Esophagus muscularis mucosa (tissue), 4 donors: ENCODE data around the gene KRTAP5-8.

Experiments used
- CTCF ChIP-seq, 3 experiments: fragments of 200-600 bp in 2 of 3; fragments of 450-650 bp in 1 of 3; sonication (generic) in 2 of 3; IDR thresholded peaks; one replicate each; pipeline ENCODE4 v1.5.1; 2017 to 2019; ENCODE audit warnings: antibody characterized with exemption in 3 of 3, mild to moderate bottlenecking in 2 of 3, moderate library complexity in 1 of 3
- EP300 ChIP-seq: sonication (generic); formaldehyde crosslinking; IDR thresholded peaks from one replicate; pipeline ENCODE4 v1.6.1; 2017; ENCODE audit warnings: antibody characterized with exemption
- POLR2A ChIP-seq: fragments of 450-650 bp; IDR thresholded peaks from one replicate; pipeline ENCODE4 v1.6.1; 2017; ENCODE audit warnings: antibody characterized with exemption, moderate library complexity, mild to moderate bottlenecking, low read depth
- POLR2AphosphoS5 ChIP-seq, 2 donors: sonication (generic); formaldehyde crosslinking; IDR thresholded peaks; one replicate each; pipeline ENCODE4 v1.6.1; 2017; ENCODE audit warnings: antibody characterized with exemption in 2 of 2

DNA sequence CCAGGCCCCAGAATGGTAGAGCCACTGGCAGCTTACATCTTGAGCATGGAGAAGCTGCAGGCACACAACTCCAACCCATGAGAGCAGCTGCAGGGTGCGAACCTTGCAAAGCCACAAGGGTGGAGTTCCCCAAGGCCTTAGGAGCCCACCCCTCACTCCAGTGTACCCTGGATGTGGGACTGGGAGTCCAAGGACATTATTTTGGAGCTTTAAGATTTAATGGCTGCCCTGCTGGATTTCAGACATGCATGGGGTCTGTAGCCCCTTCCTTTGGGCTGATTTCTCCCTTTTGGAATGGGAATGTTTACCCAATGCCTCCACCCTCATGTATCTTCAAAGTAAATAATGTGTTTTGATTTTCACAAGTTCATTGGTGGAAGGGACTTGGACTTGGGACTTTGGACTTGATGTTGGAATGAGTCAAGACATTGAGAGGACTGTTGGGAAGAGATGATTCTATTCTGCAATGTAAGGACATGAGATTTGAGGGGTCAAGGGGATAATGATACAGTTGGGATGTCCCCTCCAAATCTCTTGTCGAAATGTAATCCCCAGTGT, 11.8 kb upstream of the KRTAP5-8 start:
- TF ChIP-seq CTCF (IDR thresholded peaks at IDR 0.05): no peak
- no peak for TF ChIP-seq POLR2A
- no peak for TF ChIP-seq EP300
- TF ChIP-seq POLR2AphosphoS5 (IDR thresholded peaks at IDR 0.05): no peak
